K562 (cell line): ENCODE results near the gene RANGAP1. TPM values are rescaled to one million over a fixed set of nuclear protein-coding genes. Genes with fewer than 3 reads are reported as not detected.

Source experiments
- ATAC-seq: fragments of 200-7000 bp; cut with Tn5 transposase; 3 replicates; pipeline ENCODE4 v1.9.1; 2020; ENCODE audit warnings: moderate library complexity
- BruUV-seq: library from RNA; stranded (reverse); fragments of 400-500 nt; replicated peaks from 2 replicates; lab custom pipeline; 2021; lab: Mats Ljungman, UMichigan
- CTCF ChIA-PET: fragments of 300-600 bp; formaldehyde crosslinking; extraction: SDS; loops from one replicate; lab custom pipeline; 2021; ENCODE audit warnings: low intra/inter-chr PET ratio; lab: Yijun Ruan, JAX
- POLR2A ChIA-PET: fragments of 300-600, 350-650 bp; sonication (Branson Sonifier 250); formaldehyde crosslinking; extraction: SDS; loops from one replicate; lab custom pipeline; 2021; ENCODE audit warnings: antibody characterized with exemption, inconsistent platforms; lab: Yijun Ruan, JAX
- DNase-seq, 4 experiments: peaks; one replicate each; pipeline versions ENCODE4 v3.0.0 to v3.0.0-alpha.2; 2011 to 2018; ENCODE audit warnings: low spot score in 3 of 4, mixed read lengths in 3 of 4; ENCODE audit errors: extremely low read depth in 1 of 4
- FAIRE-seq: peaks from 2 replicates; lab custom pipeline; 2011; peaks lifted over from hg19 to GRCh38; lab: Jason Lieb, UNC
- H2AFZ ChIP-seq: 2 replicates; pipeline ENCODE4 v1.6.0; 2011; ENCODE audit warnings: low read depth, low read length, control low read depth, inconsistent platforms
- H3K27ac ChIP-seq: fragments of 200-600 bp; 3 replicates; pipeline ENCODE4 v1.8.0; 2011; ENCODE audit warnings: low read depth, mild to moderate bottlenecking, control low read depth, inconsistent platforms, low read length, moderate library complexity, mixed read lengths; ENCODE audit errors: extremely low read depth
- H3K27me3 ChIP-seq, 2 experiments: fragments of 300-600 bp in 1 of 2; 2 replicates in 1 of 2; 3 replicates in 1 of 2; pipeline versions ENCODE4 v1.6.0 to v1.8.0; 2011; ENCODE audit warnings: inconsistent platforms in 2 of 2, low read length in 2 of 2, mild to moderate bottlenecking in 1 of 2, mixed read lengths in 1 of 2, moderate library complexity in 1 of 2; ENCODE audit not compliant: control insufficient read depth in 2 of 2, insufficient read depth in 2 of 2
- H3K36me3 ChIP-seq: fragments of 300-600 bp; 3 replicates; pipeline ENCODE4 v1.8.0; 2011; ENCODE audit warnings: mild to moderate bottlenecking, low read length, inconsistent platforms; ENCODE audit not compliant: control insufficient read depth, insufficient read depth
- H3K4me1 ChIP-seq, 2 experiments: fragments of 200-600 bp in 1 of 2; replicated peaks in 1 of 2; 2 replicates in 1 of 2; 3 replicates in 1 of 2; pipeline versions ENCODE4 v1.5.1 to v1.8.0; 2011; ENCODE audit warnings: inconsistent platforms in 2 of 2, low read length in 2 of 2, mild to moderate bottlenecking in 1 of 2, mixed read lengths in 1 of 2, moderate library complexity in 1 of 2; ENCODE audit not compliant: control insufficient read depth in 2 of 2, insufficient read depth in 2 of 2
- H3K4me2 ChIP-seq: 2 replicates; pipeline ENCODE4 v1.6.1; 2011; ENCODE audit warnings: low read length, control low read depth, inconsistent platforms, mixed read lengths; ENCODE audit not compliant: insufficient read depth
- H3K4me3 ChIP-seq: fragments of 200-600 bp; sonication (generic), shearing (Covaris generic); 2 replicates; pipeline ENCODE4 v1.5.1; 2016; ENCODE audit warnings: control low read depth, inconsistent platforms
- H3K79me2 ChIP-seq: fragments of 200-600 bp; 3 replicates; pipeline ENCODE4 v1.8.0; 2011; ENCODE audit warnings: low read length, inconsistent platforms; ENCODE audit not compliant: control insufficient read depth, insufficient read depth
- H3K9ac ChIP-seq, 2 experiments: 2 replicates each; pipeline versions ENCODE4 v1.6.0 to v1.6.1; 2011; ENCODE audit warnings: low read depth in 2 of 2, low read length in 2 of 2, control low read depth in 1 of 2, inconsistent platforms in 1 of 2, mild to moderate bottlenecking in 1 of 2, mixed read lengths in 1 of 2; ENCODE audit not compliant: insufficient read depth in 1 of 2
- H3K9me1 ChIP-seq: one replicate; pipeline ENCODE4 v1.6.0; 2011; ENCODE audit warnings: inconsistent platforms, mild to moderate bottlenecking, low read length, moderate library complexity; ENCODE audit not compliant: control insufficient read depth, insufficient read depth
- H3K9me3 ChIP-seq: replicated peaks from 2 replicates; pipeline ENCODE4 v1.5.1; 2011; ENCODE audit warnings: low read depth, low read length, inconsistent platforms; ENCODE audit not compliant: control insufficient read depth, insufficient read depth
- H4K20me1 ChIP-seq: replicated peaks from 2 replicates; pipeline ENCODE4 v1.6.1; 2011; ENCODE audit warnings: low read length, inconsistent platforms, mixed read lengths; ENCODE audit not compliant: control insufficient read depth, insufficient read depth
- ARHGAP35 ChIP-seq: fragments of 450-650 bp; IDR thresholded peaks from 2 replicates; pipeline ENCODE4 v1.6.1; 2018; ENCODE audit not compliant: partially characterized antibody
- BDP1 ChIP-seq: IDR thresholded peaks from 3 replicates; pipeline ENCODE4 v1.6.1; 2011; ENCODE audit not compliant: insufficient read length, insufficient read depth
- FOXK2 ChIP-seq, 2 experiments: fragments of 450-650 bp; IDR thresholded peaks in 1 of 2; conservative IDR thresholded peaks in 1 of 2; 2 replicates each; pipeline ENCODE4 v1.6.1; 2016; ENCODE audit warnings: low read depth in 2 of 2, mild to moderate bottlenecking in 1 of 2
- GATAD2B ChIP-seq: fragments of 450-650 bp; IDR thresholded peaks from 2 replicates; pipeline ENCODE4 v1.6.1; 2017; ENCODE audit warnings: mild to moderate bottlenecking, borderline replicate concordance
- GMEB1 ChIP-seq: fragments of 250-450 bp; sonication (Bioruptor Pico); IDR thresholded peaks from 2 replicates; pipeline ENCODE4 v1.4.0; 2020; ENCODE audit warnings: mild to moderate bottlenecking
- KLF6 ChIP-seq: fragments of 250-450 bp; sonication (Bioruptor Pico); IDR thresholded peaks from 2 replicates; pipeline ENCODE4 v1.4.0; 2020; ENCODE audit warnings: mild to moderate bottlenecking, moderate library complexity, borderline replicate concordance
- NFIX ChIP-seq: fragments of 250-450 bp; sonication (Bioruptor Pico); IDR thresholded peaks from 2 replicates; pipeline ENCODE4 v1.4.0; 2020; ENCODE audit warnings: low read depth, mild to moderate bottlenecking, moderate library complexity
- NR2C2 ChIP-seq, 2 experiments: fragments of 200-800 bp in 1 of 2; sonication (Bioruptor generic) in 1 of 2; sonication (generic) in 1 of 2; formaldehyde crosslinking in 1 of 2; IDR thresholded peaks; 2 replicates each; pipeline versions ENCODE4 v1.6.1 to v1.8.0; 2016 to 2022; ENCODE audit warnings: mild to moderate bottlenecking in 1 of 2, missing compliant biosample characterization in 1 of 2, missing genetic modification characterization in 1 of 2, missing genetic modification reagents in 1 of 2
- POLR2G ChIP-seq: fragments of 200-400 bp; formaldehyde crosslinking; IDR thresholded peaks from 2 replicates; pipeline ENCODE4 v1.6.1; 2017; ENCODE audit warnings: low read depth, mild to moderate bottlenecking, antibody characterized with exemption, low read length, moderate library complexity
- RBBP5 ChIP-seq: fragments of 200-600 bp; sonication (generic); IDR thresholded peaks from 2 replicates; pipeline ENCODE4 v1.6.1; 2012; ENCODE audit warnings: borderline replicate concordance, mild to moderate bottlenecking, low read length, control low read depth, inconsistent platforms; ENCODE audit not compliant: insufficient read depth, poor library complexity, severe bottlenecking
- SLC30A9 ChIP-seq: fragments of 250-450 bp; sonication (Bioruptor Pico); IDR thresholded peaks from 2 replicates; pipeline ENCODE4 v1.8.0; 2022; ENCODE audit warnings: mild to moderate bottlenecking, moderate library complexity
- SUPT5H ChIP-seq: fragments of 450-650 bp; IDR thresholded peaks from 2 replicates; pipeline ENCODE4 v1.6.1; 2016
- WHSC1 ChIP-seq: IDR thresholded peaks from one replicate; pipeline ENCODE4 v1.6.1; 2012; ENCODE audit warnings: low read length, control low read depth, inconsistent platforms
- WGBS: fragments of 100-300 bp; shearing (Covaris generic); methylation state at CpG from one replicate; pipeline ENCODE4 v1.1.6; 2016; ENCODE audit warnings: low coverage, mixed read lengths; ENCODE audit not compliant: insufficient coverage; ENCODE audit errors: missing lambda C conversion rate; 5-methylcytosine and 5-hydroxymethylcytosine counted together
- in situ Hi-C: fragments of 300-500 bp; cut with MboI; formaldehyde crosslinking; loops from 4 replicates; pipeline ENCODE4 v1.15.0; 2018; ENCODE audit warnings: inconsistent platforms, mixed read lengths
- intact Hi-C: fragments of 100-400 bp; cut with micrococcal nuclease; formaldehyde crosslinking; loops from 2 replicates; pipeline ENCODE4 v1.14.2; 2022
- polyA plus RNA-seq, 8 experiments: library from polyadenylated mRNA; depleted of rRNA in 4 of 8; stranded (reverse) in 5 of 8; unstranded in 3 of 8; fragments of >200 nt; fragmentation: Nextera tagmentation in 2 of 8; fragmentation: Illumina TruSeq in 1 of 8; extraction: Ambion mirVana in 2 of 8; extraction: Trizol in 1 of 8; gene quantifications; 2 replicates each; pipeline versions ENCODE4 v1.2.1 to v1.2.3, GENCODE V29; 2011 to 2014; ENCODE audit warnings: inconsistent platforms in 1 of 8, missing spikeins in 1 of 8
- total RNA-seq, 7 experiments: library from RNA; depleted of rRNA in 6 of 7; stranded (reverse); fragments of >200 nt in 6 of 7; fragmentation: Illumina TruSeq in 2 of 7; extraction: Trizol in 2 of 7; gene quantifications; 2 replicates each; pipeline versions ENCODE4 v1.2.1 to v1.2.3, GENCODE V29; 2011 to 2021; ENCODE audit warnings: low replicate concordance in 1 of 7

RANGAP1 gene
- total and polyA plus RNA-seq, 9 of the 15 experiments (the other 6 are each of a cell fraction or from before 2014, with no cell fraction given) = 2.1 to 104 (median 50.6) TPM

GRCh38 chr22:41333806-41334205 lies 47.8 kb upstream of the RANGAP1 start (continued):
- TF ChIP-seq KLF6 (CRISPR knock-in tag) (no peak), GATAD2B (no peak), FOXK2 (conservative IDR thresholded peaks at IDR 0.05 in 1 of 2, IDR thresholded peaks at IDR 0.05 in 1 of 2; ENCODE audit: low read depth in 2 of 2) (no peak), GMEB1 (no peak), RBBP5 (no peak), NFIX (CRISPR knock-in tag) (no peak)

DNA sequence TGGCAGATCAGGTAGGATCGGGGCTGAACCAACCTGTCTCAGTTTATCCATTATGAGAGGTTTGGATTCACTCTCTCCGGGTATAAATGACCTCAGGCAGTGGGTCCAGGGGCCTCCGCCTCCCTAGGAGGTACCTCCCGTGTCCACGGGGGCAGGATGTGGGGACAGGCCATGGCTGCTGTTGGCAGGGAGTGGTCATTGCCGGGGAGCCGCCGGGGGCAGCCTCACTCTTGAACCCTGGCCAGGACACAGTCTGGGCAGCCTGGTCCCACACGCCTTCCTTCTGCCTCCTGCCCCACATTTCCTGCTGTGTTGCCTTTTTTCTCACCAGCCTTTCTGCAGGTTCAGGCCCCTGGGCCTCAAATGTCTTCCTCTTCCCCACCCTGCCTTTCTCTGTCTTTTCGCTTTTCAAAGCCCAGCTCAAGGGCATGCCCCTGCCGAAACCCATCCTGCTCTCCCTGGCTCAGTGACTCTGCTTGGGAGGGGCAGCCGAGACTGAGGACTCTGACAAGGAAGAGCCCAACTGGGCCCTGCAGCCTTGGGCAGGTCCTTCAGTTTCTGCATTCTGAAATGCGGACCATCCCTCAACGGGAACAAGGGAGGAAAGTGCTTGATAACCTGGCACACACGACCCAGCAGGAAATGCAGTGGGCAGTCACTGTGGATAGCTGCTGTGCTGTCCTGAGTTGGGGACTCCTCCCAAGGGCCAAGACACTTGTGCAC lies 46.4 kb upstream of the RANGAP1 start:
- H3K9me1 ChIP-seq = no peaks in the 10 kb centered on the region
- H3K27me3 ChIP-seq = no peaks in the 10 kb centered on the region
- no peak overlapping the region for H3K4me2 ChIP-seq
- 96% methylated on average over 13 of the region's 15 CpGs for WGBS
- H3K9ac ChIP-seq = no peak overlapping the region; a peak in 1 of 4 replicates
- ChIA-PET CTCF (no interaction called here), POLR2A (no interaction called here)
- DNase-seq (no peak), FAIRE-seq (no peak), ATAC-seq (no peak)
- in situ Hi-C loops = no loop called here
- intact Hi-C loops = no loop called here
- H3K36me3 ChIP-seq = peaks cover 65% of the 10 kb centered on the region; the same call in 2 of the 3 replicates
- no peaks in the 10 kb centered on the region; the same call in 2 of the 3 replicates for H3K79me2 ChIP-seq
- H4K20me1 ChIP-seq = no peaks in the 10 kb centered on the region
- no peaks in the 10 kb centered on the region for H3K9me3 ChIP-seq
- H3K4me1 ChIP-seq = no peaks in the 10 kb centered on the region; a peak in 1 of 5 replicates
- no peak overlapping the region for H3K4me3 ChIP-seq
- H2AFZ ChIP-seq = no peak overlapping the region
- TF ChIP-seq SLC30A9 (CRISPR knock-in tag) (no peak), NR2C2 (CRISPR knock-in tag; IDR thresholded peaks at IDR 0.05) (no peak), NR2C2 (tag; IDR thresholded peaks at IDR 0.05) (no peak), BDP1 (no peak), ARHGAP35 (no peak), WHSC1 (no peak), POLR2G (0 out of 2 replicates have a peak, but pooled peaks have one; percentile 32), SUPT5H (no peak)
- H3K27ac ChIP-seq = no peak overlapping the region
- no TSS peak for BruUV-seq
